GM12878 (cell line): ENCODE results near the gene LRFN2. TPM values are rescaled to one million over a fixed set of nuclear protein-coding genes. Genes with fewer than 3 reads are reported as not detected.

Source experiments
- ATAC-seq: fragments of 200-7000 bp; cut with Tn5 transposase; 3 replicates; pipeline ENCODE4 v1.9.1; 2020; ENCODE audit warnings: mild to moderate bottlenecking, moderate library complexity
- BruUV-seq: library from RNA; stranded (reverse); fragments of 400-500 nt; replicated peaks from 2 replicates; lab custom pipeline; 2021; lab: Mats Ljungman, UMichigan
- CTCF ChIA-PET: fragments of 300-600 bp; sonication (Branson Sonifier 250); formaldehyde crosslinking; extraction: SDS; loops from one replicate; lab custom pipeline; 2021; ENCODE audit warnings: inconsistent platforms; lab: Yijun Ruan, JAX
- POLR2A ChIA-PET: fragments of 350-600 bp; formaldehyde crosslinking; extraction: SDS; loops from one replicate; lab custom pipeline; 2021; ENCODE audit warnings: inconsistent platforms; lab: Charles Lee
- RAD21 ChIA-PET: fragments of 300-600 bp; sonication (Branson Sonifier 250); formaldehyde crosslinking; loops from one replicate; lab custom pipeline; 2023; ENCODE audit warnings: antibody characterized with exemption; ENCODE audit not compliant: unreplicated experiment; lab: Charles Lee
- SMC1A ChIA-PET: fragments of 300-600 bp; sonication (Branson Sonifier 250); formaldehyde crosslinking; loops from one replicate; lab custom pipeline; 2023; ENCODE audit not compliant: unreplicated experiment, uncharacterized antibody; lab: Charles Lee
- DNase-seq: peaks from one replicate; pipeline ENCODE4 v3.0.0-alpha.2; 2011; ENCODE audit warnings: low read depth, low spot score
- FAIRE-seq: peaks from 3 replicates; lab custom pipeline; 2011; peaks lifted over from hg19 to GRCh38; lab: Jason Lieb, UNC
- H2AFZ ChIP-seq: 2 replicates; pipeline ENCODE4 v1.6.0; 2011; ENCODE audit warnings: low read depth, low read length, control low read depth; ENCODE audit not compliant: control insufficient read depth
- H3K27ac ChIP-seq: 2 replicates; pipeline ENCODE4 v1.5.1; 2011; ENCODE audit warnings: control low read depth; ENCODE audit not compliant: control insufficient read depth, insufficient read depth
- H3K27me3 ChIP-seq, 2 experiments: replicated peaks in 1 of 2; 2 replicates each; pipeline versions ENCODE4 v1.6.0 to v1.6.1; 2011; ENCODE audit warnings: low read length in 1 of 2; ENCODE audit not compliant: control insufficient read depth in 2 of 2, insufficient read depth in 2 of 2
- H3K36me3 ChIP-seq, 2 experiments: 2 replicates each; pipeline ENCODE4 v1.5.1; 2011; ENCODE audit warnings: low read length in 1 of 2; ENCODE audit not compliant: control insufficient read depth in 2 of 2, insufficient read depth in 2 of 2
- H3K4me1 ChIP-seq: 2 replicates; pipeline ENCODE4 v1.6.1; 2011; ENCODE audit warnings: mild to moderate bottlenecking, low read length, moderate library complexity, mixed read lengths; ENCODE audit not compliant: control insufficient read depth, insufficient read depth
- H3K4me2 ChIP-seq: 2 replicates; pipeline ENCODE4 v1.6.0; 2011; ENCODE audit warnings: control low read depth; ENCODE audit not compliant: control insufficient read depth, insufficient read depth
- H3K4me3 ChIP-seq: fragments of 200-600 bp; sonication (generic); 2 replicates; pipeline ENCODE4 v1.5.1; 2016
- H3K79me2 ChIP-seq: 2 replicates; pipeline ENCODE4 v1.6.0; 2011; ENCODE audit warnings: low read length; ENCODE audit not compliant: control insufficient read depth, insufficient read depth
- H3K9ac ChIP-seq: 2 replicates; pipeline ENCODE4 v1.8.0; 2011; ENCODE audit warnings: low read length, control low read depth, mixed read lengths; ENCODE audit not compliant: control insufficient read depth, insufficient read depth
- H3K9me3 ChIP-seq: replicated peaks from 3 replicates; pipeline ENCODE4 v1.5.1; 2011; ENCODE audit warnings: mild to moderate bottlenecking, low read length; ENCODE audit not compliant: control insufficient read depth, insufficient read depth
- H4K20me1 ChIP-seq: 2 replicates; pipeline ENCODE4 v1.6.0; 2011; ENCODE audit not compliant: control insufficient read depth, insufficient read depth
- BHLHE40 ChIP-seq, 2 experiments: fragments of 450-650 bp in 1 of 2; IDR thresholded peaks; 2 replicates each; pipeline ENCODE4 v1.6.1; 2011 to 2017; ENCODE audit warnings: low read depth in 2 of 2, borderline replicate concordance in 1 of 2, improper control_type of control experiment in 1 of 2, low read length in 1 of 2, mild to moderate bottlenecking in 1 of 2
- CEBPZ ChIP-seq: fragments of 150-350 bp; IDR thresholded peaks from 2 replicates; pipeline ENCODE4 v1.6.1; 2016; ENCODE audit warnings: low read depth, low read length
- CHD4 ChIP-seq: fragments of 200-600 bp; sonication (generic); IDR thresholded peaks from 2 replicates; pipeline ENCODE4 v1.6.1; 2016; ENCODE audit warnings: mild to moderate bottlenecking
- CREB1 ChIP-seq: IDR thresholded peaks from 2 replicates; pipeline ENCODE4 v1.6.1; 2012; ENCODE audit warnings: low read depth, mild to moderate bottlenecking, inconsistent platforms
- E2F8 ChIP-seq: fragments of 450-650 bp; IDR thresholded peaks from 2 replicates; pipeline ENCODE4 v1.6.1; 2018; ENCODE audit warnings: mild to moderate bottlenecking, low read depth, moderate library complexity; ENCODE audit not compliant: partially characterized antibody
- HDGF ChIP-seq: fragments of 450-650 bp; IDR thresholded peaks from 2 replicates; pipeline ENCODE4 v1.6.1; 2016; ENCODE audit warnings: antibody characterized with exemption
- JUND ChIP-seq: IDR thresholded peaks from 2 replicates; pipeline ENCODE4 v1.6.1; 2012; ENCODE audit warnings: low read depth, mild to moderate bottlenecking, low read length, improper control_type of control experiment, moderate library complexity
- MYB ChIP-seq: fragments of 150-350 bp; IDR thresholded peaks from 2 replicates; pipeline ENCODE4 v1.6.1; 2014; ENCODE audit warnings: mild to moderate bottlenecking, low read depth, low read length, borderline replicate concordance
- NR2C2 ChIP-seq: IDR thresholded peaks from 2 replicates; pipeline ENCODE4 v1.6.1; 2011; ENCODE audit warnings: borderline replicate concordance, low read depth; ENCODE audit not compliant: control insufficient read depth, insufficient read length
- PAX5 ChIP-seq: IDR thresholded peaks from 2 replicates; pipeline ENCODE4 v1.6.1; 2011; ENCODE audit warnings: low read depth, low read length, borderline replicate concordance
- SREBF1 ChIP-seq: IDR thresholded peaks from 2 replicates; pipeline ENCODE4 v1.6.1; 2012; ENCODE audit warnings: mild to moderate bottlenecking, low read length
- TCF12 ChIP-seq: IDR thresholded peaks from 2 replicates; pipeline ENCODE4 v1.6.1; 2011; ENCODE audit warnings: low read depth, mild to moderate bottlenecking, low read length
- ZBTB33 ChIP-seq: fragments of 450-650 bp; IDR thresholded peaks from 2 replicates; pipeline ENCODE4 v1.6.1; 2017; ENCODE audit warnings: mild to moderate bottlenecking
- ZNF207 ChIP-seq: fragments of 450-650 bp; IDR thresholded peaks from 2 replicates; pipeline ENCODE4 v1.6.1; 2014; ENCODE audit warnings: antibody characterized with exemption, mild to moderate bottlenecking, borderline replicate concordance
- WGBS: methylation state at CpG from one replicate; pipeline ENCODE4 v1.1.6; 2016; ENCODE audit warnings: low lambda C conversion rate; ENCODE audit not compliant: insufficient replicate concordance, insufficient coverage; ENCODE audit errors: missing lambda C conversion rate; 5-methylcytosine and 5-hydroxymethylcytosine counted together
- in situ Hi-C: fragments of 300-500 bp; cut with MboI; formaldehyde crosslinking; loops from 9 replicates; pipeline ENCODE4 v1.14.3; 2018; ENCODE audit warnings: mixed read lengths
- intact Hi-C: fragments of 100-400 bp; cut with micrococcal nuclease; formaldehyde crosslinking; loops from one replicate; pipeline ENCODE4 v1.14.2; 2022; ENCODE audit not compliant: unreplicated experiment
- polyA plus RNA-seq, 11 experiments: library from polyadenylated mRNA; depleted of rRNA in 4 of 11; unstranded in 6 of 11; stranded (reverse) in 5 of 11; fragments of >200 nt; fragmentation: Nextera tagmentation in 4 of 11; fragmentation: Illumina TruSeq in 1 of 11; extraction: Ambion mirVana in 4 of 11; extraction: Trizol in 1 of 11; gene quantifications; 1 replicate in 1 of 11; 2 replicates in 10 of 11; pipeline versions ENCODE4 v1.2.1 to v1.2.3, GENCODE V29; 2011 to 2016; ENCODE audit warnings: inconsistent platforms in 2 of 11, missing spikeins in 2 of 11, low read depth in 1 of 11
- total RNA-seq, 4 experiments: library from RNA; depleted of rRNA in 3 of 4; stranded (reverse); fragments of >200 nt in 3 of 4; fragmentation: Illumina TruSeq in 1 of 4; extraction: Trizol in 1 of 4; gene quantifications; 2 replicates each; pipeline versions ENCODE4 v1.2.1 to v1.2.3, GENCODE V29; 2013 to 2021

The LRFN2 gene
- total and polyA plus RNA-seq, 10 of the 15 experiments (the other 5 are each of a cell fraction or from before 2014, with no cell fraction given) = not detected

- ATAC-seq = no peak
- H4K20me1 ChIP-seq = no peaks in the 10 kb centered on the region
- ChIA-PET CTCF (no interaction called here), RAD21 (no interaction called here), POLR2A (no interaction called here), SMC1A (interaction anchor here (1.2 kb wide), 1 partner anchor 10 kb away, joined by 3 read pairs; no protein-coding TSS in a partner anchor)
- no peak for DNase-seq
- no peak overlapping the region for H3K9ac ChIP-seq
- TF ChIP-seq TCF12 (no peak), JUND (no peak), CEBPZ (no peak), PAX5 (no peak), E2F8 (no peak), ZNF207 (no peak), ZBTB33 (no peak), MYB (no peak), HDGF (no peak), BHLHE40 (IDR thresholded peaks at IDR 0.05; ENCODE audit: borderline replicate concordance in 1 of 2, low read depth in 2 of 2, low read length in 1 of 2) (no peak), SREBF1 (no peak), CREB1 (no peak), CHD4 (no peak), NR2C2 (no peak)
- FAIRE-seq = no peak
- WGBS = 38% methylated on average over 9 of the region's 9 CpGs
- no peaks in the 10 kb centered on the region for H3K79me2 ChIP-seq
- H3K4me1 ChIP-seq = no peaks in the 10 kb centered on the region
- H3K27me3 ChIP-seq = no peaks in the 10 kb centered on the region; a peak in 3 of 4 replicates
- BruUV-seq = no TSS peak
- no peaks in the 10 kb centered on the region for H3K36me3 ChIP-seq
- intact Hi-C loops (no loop called here), in situ Hi-C loops (no loop called here)
- no peak overlapping the region for H3K4me2 ChIP-seq
- H2AFZ ChIP-seq = no peak overlapping the region
- no peak overlapping the region for H3K27ac ChIP-seq
- no peaks in the 10 kb centered on the region for H3K9me3 ChIP-seq
- no peak overlapping the region for H3K4me3 ChIP-seq
Observed at GRCh38 chr6:40538556-40538955, 48.6 kb downstream of the LRFN2 start.
